ENCODE measurements around the gene EPHA5.

GRCh38 chr4:65604515-65604914, 65.8 kb downstream of the EPHA5 start:
- TF ChIP-seq REST (IDR thresholded peaks at IDR 0.05; ENCODE audit: borderline replicate concordance) (no peak), REST (CRISPR knock-in tag; IDR thresholded peaks at IDR 0.05; ENCODE audit: low read depth) (no peak), MTA3 (IDR thresholded peaks at IDR 0.05; ENCODE audit: borderline replicate concordance) (no peak), ATF6 (CRISPR knock-in tag; IDR thresholded peaks at IDR 0.05) (no peak)

Measured in K562 (cell line).